ELR (cell line): ENCODE measurements around the gene DPH2.

Experiments used
- DNase-seq: peaks from one replicate; pipeline ENCODE4 v3.0.0-alpha.2; 2015; ENCODE audit warnings: low read depth

DPH2 gene, protein sequence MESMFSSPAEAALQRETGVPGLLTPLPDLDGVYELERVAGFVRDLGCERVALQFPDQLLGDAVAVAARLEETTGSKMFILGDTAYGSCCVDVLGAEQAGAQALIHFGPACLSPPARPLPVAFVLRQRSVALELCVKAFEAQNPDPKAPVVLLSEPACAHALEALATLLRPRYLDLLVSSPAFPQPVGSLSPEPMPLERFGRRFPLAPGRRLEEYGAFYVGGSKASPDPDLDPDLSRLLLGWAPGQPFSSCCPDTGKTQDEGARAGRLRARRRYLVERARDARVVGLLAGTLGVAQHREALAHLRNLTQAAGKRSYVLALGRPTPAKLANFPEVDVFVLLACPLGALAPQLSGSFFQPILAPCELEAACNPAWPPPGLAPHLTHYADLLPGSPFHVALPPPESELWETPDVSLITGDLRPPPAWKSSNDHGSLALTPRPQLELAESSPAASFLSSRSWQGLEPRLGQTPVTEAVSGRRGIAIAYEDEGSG

DNA sequence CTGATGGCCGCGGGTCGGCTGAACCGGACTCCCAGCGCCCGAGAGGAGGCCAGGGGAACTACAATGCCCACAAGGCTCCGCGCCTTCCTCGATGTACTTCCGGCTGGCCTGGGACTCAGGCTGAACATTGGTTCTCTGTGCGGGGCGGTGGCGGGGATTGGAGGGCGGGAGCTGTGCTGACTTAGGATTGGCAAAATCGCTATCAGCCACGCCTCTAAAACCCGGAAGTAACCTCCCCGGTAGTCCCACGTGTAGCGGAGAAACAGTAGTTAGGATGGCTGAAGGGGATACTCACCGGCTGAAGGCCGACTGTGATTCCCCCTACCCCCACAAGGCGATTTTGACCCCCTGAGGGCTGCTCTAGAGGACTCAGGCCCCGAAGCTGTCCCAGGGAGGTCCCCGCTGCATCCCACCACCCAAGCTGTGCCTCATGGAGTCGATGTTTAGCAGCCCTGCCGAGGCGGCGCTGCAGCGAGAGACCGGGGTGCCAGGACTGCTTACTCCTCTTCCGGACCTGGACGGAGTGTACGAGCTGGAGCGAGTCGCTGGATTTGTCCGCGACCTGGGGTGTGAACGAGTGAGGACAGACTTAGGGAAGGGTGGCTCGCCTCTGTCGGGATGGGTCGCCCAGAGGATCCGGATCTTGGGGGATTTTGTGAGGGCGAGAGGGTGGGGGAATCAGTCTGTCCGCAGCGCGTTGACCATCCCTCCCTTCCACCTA, at the start of gene DPH2:
Gene DPH2, plus strand, starts transcription at position 265 of the 721 bp plus-strand sequence. Its CDS starts 166 bp downstream, at position 431.
- peak; percentile 99 for DNase-seq

DNA sequence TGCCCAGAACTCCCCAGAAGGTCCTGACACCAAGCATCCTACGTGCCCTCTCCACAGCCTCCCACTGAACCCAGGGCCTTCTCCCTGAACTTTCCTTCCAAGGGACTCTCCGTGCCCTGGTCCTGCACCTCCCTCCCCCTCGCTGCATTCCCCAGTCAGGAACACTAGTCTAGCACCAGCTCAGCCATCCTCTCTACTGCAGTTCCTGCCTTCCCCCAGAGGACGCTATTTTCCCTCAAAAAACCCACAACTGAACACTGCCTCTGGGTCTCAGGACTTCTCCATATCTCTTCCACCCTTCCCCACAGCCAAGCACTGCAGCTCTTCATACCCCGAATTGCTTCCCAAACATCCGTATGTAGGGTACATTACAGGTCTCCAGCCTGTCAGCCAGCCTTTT, 48.8 kb upstream of the DPH2 start:
- no peak for DNase-seq

DNA sequence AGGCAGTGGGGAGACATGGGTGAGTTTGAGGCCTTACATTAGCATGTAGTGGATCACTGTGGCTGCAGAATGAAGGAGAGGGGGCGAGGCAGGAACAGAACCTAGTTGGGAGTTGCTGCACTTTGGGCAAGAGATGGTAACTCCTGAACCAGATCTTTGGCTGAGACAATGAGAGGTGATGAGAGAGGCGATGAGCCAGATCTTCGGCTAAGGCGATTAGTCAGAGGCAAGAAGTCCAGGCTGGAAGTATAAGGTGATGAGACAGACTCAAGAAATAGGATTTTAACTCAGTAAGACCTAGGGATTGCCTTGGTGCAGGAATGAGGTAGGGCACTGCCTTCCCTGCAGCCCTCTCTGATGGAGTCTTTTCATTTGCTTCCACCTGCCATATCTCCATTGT, 45.3 kb upstream of the DPH2 start:
- DNase-seq, result peak; percentile 75

DNA sequence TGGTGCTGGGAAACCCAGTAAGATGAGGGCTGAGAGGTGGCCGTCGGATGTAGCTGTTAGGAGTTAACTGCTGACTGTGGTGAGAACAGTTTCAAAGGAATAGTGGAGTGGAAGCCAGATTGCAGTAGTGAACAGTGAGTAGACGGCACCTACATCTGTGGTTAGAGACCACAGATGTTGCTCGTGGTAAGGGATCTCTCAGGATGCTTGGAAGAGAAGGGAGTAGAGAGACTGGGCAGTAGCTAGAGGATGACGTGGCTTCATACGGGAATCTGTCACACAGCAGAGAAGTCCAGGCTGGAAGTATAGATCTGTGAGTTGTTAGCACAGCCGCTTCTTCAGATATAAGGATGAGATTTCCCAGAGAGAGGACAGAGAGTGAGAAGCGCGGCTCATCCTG, 44.0 kb upstream of the DPH2 start:
- DNase-seq, result no peak

DNA sequence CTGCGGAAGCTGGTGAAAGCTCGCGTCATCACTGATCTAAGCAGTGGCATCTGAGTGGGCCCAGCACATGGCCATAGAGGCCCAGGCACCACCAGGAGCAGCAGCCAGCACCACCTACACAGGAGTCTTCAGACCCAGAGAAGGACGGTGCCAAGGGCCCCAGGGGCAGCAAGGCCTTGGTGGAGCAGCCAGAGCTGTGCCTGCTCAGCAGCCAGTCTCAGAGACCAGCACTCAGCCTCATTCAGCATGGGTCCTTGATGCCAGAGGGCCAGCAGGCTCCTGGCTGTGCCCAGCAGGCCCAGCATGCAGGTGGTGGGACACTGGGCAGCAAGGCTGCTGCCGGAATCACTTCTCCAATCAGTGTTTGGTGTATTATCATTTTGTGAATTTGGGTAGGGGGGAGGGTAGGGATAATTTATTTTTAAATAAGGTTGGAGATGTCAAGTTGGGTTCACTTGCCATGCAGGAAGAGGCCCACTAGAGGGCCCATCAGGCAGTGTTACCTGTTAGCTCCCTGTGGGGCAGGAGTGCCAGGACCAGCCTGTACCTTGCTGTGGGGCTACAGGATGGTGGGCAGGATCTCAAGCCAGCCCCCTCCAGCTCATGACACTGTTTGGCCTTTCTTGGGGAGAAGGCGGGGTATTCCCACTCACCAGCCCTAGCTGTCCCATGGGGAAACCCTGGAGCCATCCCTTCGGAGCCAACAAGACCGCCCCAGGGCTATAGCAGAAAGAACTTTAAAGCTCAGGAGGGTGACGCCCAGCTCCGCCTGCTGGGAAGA, 39.5 kb upstream of the DPH2 start:
- no peak for DNase-seq

DNA sequence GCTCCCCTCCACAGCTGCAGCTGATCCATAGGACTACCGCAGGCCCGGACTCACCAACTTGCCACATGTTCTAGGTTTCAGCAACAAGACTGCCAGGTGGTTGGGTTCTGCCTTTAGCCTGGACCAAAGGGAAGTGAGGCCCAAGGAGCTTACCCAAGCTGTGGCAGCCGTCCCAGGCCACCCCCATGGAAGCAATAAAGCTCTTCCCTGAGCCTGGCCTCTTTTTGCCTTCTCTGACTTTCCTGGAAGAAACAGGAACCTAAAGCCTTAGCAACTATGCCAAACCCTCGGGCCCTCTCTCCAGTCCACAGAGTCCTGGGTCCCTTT, 38.9 kb upstream of the DPH2 start:
- no peak for DNase-seq

DNA sequence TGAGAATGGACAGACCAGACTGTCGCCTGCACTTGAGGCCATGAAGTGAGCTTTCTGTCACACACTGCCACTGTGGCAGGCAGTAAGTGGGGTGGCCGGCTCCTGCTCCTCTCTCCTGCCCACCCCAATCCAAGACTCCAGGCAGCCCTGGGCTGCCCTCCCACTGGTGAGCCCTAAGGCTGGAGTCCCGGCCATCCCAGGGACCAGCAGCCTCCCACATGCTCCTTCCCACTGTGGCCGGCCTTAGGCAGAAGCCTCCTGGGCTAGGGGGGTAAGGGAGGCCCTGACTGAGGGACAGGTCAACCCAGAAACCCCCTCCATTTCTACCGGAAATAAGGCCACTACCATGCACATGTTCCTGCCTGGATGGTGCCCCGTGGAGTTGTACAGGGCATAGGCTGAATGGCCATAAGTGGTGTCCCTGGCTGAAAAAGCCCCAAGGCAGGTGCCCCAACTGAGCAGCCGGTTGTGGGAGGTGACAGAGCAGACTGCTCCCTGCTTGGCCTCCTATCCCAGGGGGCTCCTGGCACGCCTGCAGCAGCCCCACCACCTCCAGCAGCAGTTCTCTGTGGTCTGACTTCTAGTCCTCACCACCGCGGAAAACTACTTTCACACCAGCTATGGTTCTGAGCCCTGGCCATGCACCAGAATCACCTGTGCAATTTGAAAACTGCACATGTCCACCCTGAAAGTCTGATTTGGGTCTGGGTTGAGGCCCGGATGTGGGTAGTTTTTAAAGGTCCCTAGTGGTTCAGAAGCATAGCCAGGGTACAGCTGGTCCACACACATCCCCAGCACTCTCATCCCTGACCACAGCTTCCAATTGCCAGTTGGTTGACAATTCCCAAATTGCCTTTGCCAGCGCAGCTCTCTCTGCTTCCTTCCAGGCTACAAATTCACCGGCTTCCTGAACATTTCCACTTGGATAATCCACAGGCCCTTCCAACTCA, 37.8 kb upstream of the DPH2 start:
- no peak for DNase-seq

DNA sequence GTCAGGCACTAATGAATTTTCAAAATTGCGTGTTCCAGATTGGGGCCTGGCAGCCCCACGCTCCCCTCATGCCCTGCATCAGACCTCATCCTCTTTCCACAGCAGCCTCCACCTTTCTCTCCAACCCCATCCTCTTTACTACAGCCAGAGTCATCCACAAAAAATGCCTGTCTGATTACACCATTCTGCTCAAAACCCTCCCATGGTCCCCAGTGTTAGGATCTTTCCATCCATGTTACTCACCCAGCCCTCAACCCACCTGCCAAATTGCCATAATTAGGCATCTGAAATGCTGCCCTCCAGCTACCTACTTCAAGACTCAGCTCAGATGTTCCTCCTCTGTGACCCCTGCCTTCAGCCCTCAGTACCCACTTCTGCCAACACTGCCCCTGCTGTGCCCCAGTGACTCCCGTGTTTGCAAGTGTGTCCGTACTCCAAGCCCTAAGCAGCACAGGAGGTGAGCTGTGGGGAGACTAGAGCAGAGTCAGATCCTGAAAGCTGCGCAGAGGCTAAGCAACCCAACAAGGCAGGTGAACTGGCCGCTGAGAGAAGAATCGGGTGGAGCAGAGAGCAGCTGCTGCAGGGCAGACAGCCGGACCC, 36.9 kb upstream of the DPH2 start:
- DNase-seq, result peak; percentile 82

DNA sequence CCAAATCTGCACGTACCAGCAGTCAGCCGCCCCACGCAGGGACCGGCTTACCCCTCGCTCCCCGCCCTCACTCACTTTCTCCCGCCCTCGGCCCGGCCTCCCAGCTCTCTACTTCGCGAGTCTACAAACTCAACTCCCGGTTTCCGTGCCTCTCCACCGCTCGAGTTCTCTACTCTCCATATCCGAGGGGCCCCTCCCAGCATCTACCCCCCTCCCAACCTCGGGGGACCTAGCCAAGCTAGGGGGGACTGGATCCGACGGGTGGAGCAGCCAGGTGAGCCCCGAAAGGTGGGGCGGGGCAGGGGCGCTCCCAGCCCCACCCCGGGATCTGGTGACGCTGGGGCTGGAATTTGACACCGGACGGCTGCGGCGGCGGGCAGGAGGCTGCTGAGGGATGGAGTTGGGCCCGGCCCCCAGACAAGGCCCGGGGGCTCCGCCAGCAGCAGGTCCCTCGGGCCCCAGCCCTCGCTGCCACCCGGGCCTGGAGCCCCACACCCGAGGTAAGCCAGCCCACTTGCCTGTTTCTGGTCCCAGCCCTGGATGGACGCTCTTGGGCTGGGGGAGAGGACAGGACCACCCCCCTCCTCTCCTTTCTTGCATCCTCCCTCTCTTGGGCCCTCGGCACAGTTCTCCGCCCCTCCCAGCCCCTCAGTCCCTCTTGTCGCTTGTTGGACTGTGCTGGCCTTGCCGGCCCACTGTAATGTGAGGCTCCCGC, 36.3 kb upstream of the DPH2 start, which contains the start of gene ARTN:
Gene ARTN, plus strand, starts transcription at position 416 of the 715 bp plus-strand sequence. CDS start 1,856 bp downstream, outside the sequence.
- DNase-seq, result peak; percentile 39

DNA sequence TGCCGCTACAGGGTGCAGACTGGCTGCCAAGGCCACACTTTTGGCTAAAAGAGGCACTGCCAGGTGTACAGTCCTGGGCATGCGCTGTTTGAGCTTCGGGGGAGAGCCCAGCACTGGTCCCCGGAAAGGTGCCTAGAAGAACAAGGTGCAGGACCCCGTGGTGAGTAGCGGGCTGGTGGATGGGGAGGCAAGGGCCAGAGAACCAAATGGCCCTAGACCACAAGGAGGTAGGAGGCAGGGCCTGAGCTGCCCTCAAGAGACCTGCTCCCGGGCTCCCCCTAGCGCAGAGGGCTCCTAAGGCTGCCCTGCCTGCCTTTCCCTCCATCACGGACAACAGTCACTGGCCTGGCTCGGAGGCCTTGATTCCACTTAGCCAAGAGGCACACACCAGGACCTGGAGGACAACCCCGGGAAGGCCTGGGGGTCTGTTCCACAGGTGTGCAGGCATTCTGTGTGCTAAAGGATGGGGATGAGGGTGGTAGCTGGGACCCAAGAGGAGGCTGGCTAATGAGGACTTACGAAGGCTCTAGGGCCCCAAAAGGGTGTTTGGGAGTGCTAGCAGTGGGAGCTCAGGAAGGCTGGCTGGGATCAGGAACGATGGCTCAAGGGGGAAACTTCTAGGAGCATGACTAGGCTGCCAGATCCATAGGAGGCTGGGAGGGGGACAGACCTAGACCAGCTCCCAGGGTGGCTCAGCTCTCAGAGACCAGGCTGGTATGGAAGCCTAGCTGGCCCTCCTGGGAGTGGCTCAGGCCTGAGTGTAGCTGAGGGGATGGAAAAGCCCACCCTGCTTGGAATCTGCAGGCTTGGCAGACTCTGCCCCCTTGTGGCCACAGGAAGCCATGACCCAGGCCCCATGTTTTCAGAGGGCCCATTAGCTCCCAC, 35.5 kb upstream of the DPH2 start:
- DNase-seq, result peak; percentile 76

DNA sequence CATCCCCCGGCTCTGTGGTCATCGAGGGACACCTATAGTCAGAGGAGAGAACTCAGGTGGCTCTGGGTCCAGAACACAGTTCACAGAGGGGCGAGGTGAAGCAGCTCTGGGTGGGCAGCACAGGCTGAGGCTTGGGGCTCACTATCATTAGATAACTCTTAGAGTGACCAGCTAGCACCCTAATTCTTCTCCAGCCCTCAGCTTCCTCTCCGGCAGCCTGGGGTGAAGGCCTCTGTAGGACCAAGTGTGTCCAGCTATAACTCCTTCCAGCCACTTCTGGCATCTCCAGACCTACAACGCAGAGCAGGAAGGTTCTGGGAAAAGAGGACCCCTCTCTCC, 34.9 kb upstream of the DPH2 start:
- no peak for DNase-seq

DNA sequence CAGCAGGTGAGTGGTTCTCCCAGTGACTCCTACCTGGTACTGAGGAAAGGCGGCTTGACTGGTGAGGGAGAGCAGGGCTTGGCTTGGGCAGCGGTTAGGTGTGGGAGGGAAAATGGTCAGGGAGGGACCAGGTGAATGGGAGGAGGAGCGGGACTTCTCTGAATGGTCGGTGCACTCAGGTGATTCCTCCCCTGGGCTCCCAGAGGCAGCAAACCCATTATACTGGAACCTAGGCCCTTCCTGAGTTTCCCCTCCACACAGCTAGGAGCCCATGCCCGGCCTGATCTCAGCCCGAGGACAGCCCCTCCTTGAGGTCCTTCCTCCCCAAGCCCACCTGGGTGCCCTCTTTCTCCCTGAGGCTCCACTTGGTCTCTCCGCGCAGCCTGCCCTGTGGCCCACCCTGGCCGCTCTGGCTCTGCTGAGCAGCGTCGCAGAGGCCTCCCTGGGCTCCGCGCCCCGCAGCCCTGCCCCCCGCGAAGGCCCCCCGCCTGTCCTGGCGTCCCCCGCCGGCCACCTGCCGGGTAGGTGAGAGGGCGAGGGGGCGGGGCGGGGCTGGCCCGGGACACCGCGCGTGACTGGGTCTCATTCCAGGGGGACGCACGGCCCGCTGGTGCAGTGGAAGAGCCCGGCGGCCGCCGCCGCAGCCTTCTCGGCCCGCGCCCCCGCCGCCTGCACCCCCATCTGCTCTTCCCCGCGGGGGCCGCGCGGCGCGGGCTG, 33.9 kb upstream of the DPH2 start:
- DNase-seq, result no peak

DNA sequence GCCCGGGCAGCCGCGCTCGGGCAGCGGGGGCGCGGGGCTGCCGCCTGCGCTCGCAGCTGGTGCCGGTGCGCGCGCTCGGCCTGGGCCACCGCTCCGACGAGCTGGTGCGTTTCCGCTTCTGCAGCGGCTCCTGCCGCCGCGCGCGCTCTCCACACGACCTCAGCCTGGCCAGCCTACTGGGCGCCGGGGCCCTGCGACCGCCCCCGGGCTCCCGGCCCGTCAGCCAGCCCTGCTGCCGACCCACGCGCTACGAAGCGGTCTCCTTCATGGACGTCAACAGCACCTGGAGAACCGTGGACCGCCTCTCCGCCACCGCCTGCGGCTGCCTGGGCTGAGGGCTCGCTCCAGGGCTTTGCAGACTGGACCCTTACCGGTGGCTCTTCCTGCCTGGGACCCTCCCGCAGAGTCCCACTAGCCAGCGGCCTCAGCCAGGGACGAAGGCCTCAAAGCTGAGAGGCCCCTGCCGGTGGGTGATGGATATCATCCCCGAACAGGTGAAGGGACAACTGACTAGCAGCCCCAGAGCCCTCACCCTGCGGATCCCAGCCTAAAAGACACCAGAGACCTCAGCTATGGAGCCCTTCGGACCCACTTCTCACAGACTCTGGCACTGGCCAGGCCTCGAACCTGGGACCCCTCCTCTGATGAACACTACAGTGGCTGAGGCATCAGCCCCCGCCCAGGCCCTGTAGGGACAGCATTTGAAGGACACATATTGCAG, 33.2 kb upstream of the DPH2 start:
- peak; percentile 44 for DNase-seq

DNA sequence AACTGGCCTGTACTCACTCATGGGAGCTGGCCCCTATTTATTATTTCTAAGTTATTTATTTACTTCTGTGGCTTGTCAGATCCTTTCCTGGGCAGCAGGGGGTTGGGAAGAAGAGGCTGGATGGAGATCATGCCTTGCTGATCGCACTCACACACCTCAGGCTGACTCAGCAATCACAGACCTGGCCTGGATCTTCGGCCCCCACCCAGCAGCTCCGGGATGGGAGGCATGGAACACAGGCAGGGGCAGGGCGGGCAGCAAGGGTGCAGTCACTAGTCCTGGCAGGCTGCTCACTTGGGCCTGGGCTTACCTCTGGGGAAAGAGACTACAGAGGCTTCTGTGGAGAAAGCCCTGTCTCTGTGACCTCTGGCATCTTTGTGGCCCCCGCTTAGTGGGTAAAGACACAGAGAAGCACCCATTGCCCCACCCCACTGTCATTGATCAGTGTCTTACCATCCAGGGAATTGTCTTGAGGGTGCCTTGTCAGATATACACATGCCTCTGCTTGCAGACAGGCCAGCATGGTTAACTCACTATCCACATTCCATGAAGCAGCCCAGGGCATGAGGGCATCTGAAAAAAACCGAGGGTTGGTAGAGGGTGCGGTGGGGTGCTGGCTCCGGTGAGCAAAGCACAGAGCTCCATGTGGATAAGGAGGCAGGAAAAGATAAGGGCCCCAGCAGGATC, 32.5 kb upstream of the DPH2 start:
- DNase-seq, result no peak

DNA sequence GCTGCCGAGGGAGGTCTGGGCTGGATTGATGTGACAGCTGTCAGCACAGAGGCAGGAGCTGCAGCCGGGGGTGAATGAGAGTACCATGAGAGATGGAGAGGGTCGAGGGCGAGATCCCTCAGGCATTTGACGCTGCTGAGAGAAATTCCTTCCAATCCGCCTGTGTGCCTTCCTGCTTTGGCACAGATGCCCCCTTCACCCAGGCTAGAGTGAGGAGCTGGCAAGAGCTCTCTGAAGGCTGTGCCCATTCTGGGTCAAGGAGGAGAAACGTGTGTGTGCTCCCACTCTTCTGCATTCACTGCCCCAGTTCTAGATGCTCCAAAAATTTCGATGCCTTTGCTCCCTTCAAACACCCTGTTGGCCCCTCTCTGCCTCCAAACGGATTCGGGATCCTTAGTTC, 31.4 kb upstream of the DPH2 start:
- no peak for DNase-seq

DNA sequence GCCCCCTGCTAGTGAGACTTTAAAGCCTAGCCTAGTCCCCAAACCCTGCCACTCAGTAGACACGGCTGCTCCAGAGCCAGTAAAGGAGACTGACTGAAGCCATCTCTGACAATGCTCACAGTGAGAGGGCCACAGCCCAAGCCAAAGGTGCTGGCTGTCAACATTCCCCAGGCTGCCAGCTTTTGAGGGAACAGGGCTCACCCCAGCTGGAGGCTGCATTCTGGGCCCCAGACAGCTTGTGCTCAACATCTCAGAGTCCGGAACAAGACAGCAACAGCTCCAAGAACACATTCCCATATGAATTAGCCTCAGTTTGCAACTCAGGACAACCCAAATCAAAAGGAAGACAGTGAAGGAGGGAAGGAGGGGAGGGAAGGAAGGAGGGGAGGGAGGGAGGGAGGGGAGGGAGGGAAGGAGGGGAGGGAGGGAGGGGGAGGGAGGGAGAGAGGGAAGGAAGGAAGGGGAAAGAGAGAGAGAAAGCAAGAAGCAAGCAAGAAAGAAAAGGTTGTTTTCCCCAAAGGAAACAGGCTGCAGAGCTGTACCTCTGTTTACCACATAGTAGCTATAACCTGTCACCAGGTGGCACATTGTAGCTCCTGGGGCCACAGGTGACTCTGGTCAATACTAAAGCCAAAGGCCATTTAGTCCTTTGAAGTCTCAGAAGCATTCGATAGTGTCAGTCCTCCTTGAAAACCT, 30.8 kb upstream of the DPH2 start:
- no peak for DNase-seq

DNA sequence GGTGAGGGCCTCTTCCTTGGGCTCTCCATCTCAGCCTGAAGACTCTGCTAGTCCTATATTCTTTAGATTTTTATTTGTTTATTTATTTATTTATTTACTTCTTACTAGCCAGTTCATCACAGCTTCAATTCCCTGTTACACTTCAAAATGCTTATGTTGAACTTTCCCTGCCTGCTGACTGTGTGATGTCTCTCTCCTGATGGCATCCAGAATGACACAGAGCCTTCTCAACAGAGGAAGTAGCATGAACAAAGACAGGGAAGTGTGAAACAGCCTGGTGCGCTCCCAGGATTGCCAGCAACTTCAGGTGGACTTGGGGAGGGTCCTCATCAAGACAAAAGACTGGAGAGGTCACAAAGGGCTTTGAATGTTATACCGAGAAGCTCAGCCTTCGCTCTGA, 27.4 kb upstream of the DPH2 start:
- DNase-seq, result no peak
